ENCODE measurements around the gene TYMP.

DNA sequence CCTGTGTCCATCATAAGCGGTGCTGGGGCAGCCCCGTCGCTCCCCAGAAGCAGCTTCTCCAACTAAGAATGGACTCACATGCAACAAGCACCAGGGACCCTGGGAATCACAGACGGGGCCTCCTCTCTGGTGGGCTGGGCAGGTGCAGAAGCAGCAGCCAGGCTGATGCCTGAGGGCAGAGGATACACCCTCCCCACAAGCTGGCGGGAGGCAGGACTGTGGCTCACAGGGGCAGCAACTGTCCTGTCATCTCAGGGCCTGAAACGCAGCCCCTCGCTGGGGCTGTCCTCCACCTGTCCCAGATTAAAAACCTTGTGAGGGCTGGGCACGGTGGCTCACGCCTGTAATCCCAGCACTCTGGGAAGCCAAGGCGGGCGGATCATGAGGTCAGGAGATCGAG lies 51.9 kb downstream of the TYMP start:
- TF ChIP-seq, protein P1, sequence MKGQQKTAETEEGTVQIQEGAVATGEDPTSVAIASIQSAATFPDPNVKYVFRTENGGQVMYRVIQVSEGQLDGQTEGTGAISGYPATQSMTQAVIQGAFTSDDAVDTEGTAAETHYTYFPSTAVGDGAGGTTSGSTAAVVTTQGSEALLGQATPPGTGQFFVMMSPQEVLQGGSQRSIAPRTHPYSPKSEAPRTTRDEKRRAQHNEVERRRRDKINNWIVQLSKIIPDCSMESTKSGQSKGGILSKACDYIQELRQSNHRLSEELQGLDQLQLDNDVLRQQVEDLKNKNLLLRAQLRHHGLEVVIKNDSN (IDR thresholded peaks at IDR 0.05; ENCODE audit: borderline replicate concordance, low read depth), result no peak
- TF ChIP-seq, protein P2, sequence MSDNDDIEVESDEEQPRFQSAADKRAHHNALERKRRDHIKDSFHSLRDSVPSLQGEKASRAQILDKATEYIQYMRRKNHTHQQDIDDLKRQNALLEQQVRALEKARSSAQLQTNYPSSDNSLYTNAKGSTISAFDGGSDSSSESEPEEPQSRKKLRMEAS (IDR thresholded peaks at IDR 0.05; ENCODE audit: low read depth), result no peak

All from SK-N-SH (cell line).